SK-N-SH treated with all-trans-retinoic acid at 6 μM for 48 hours (cell line): ENCODE measurements around the gene JOSD2.

Source experiments
- ATAC-seq: fragments of 200-7000 bp; cut with Tn5 transposase; 3 replicates; pipeline ENCODE4 v1.9.1; 2020; ENCODE audit warnings: mild to moderate bottlenecking, moderate library complexity
- ARNTL ChIP-seq: fragments of 450-650 bp; formaldehyde crosslinking; IDR thresholded peaks from 2 replicates; pipeline ENCODE4 v1.5.0; 2020; ENCODE audit warnings: low read depth, mild to moderate bottlenecking, moderate library complexity, borderline replicate concordance
- CREB5 ChIP-seq: fragments of 250-450 bp; sonication (Bioruptor Pico); IDR thresholded peaks from 2 replicates; pipeline ENCODE4 v1.5.1; 2020; ENCODE audit warnings: low read depth, mild to moderate bottlenecking, moderate library complexity
- CSDC2 ChIP-seq: fragments of 250-450 bp; sonication (Bioruptor Pico); IDR thresholded peaks from 2 replicates; pipeline ENCODE4 v1.5.0; 2020; ENCODE audit warnings: mild to moderate bottlenecking, moderate library complexity
- CSRNP3 ChIP-seq: fragments of 250-450 bp; sonication (Bioruptor Pico); IDR thresholded peaks from 2 replicates; pipeline ENCODE4 v1.5.1; 2021; ENCODE audit warnings: mild to moderate bottlenecking, moderate library complexity
- ESRRG ChIP-seq: fragments of 250-450 bp; sonication (Bioruptor Pico); IDR thresholded peaks from 2 replicates; pipeline ENCODE4 v1.6.1; 2021; ENCODE audit warnings: mild to moderate bottlenecking
- GLIS3 ChIP-seq: fragments of 250-450 bp; sonication (Bioruptor Pico); IDR thresholded peaks from 2 replicates; pipeline ENCODE4 v1.5.0; 2020; ENCODE audit warnings: mild to moderate bottlenecking, moderate library complexity
- ISL1 ChIP-seq: fragments of 250-450 bp; sonication (Bioruptor Pico); IDR thresholded peaks from 2 replicates; pipeline ENCODE4 v2.1.2; 2022; ENCODE audit warnings: mild to moderate bottlenecking, moderate library complexity
- OSR1 ChIP-seq: fragments of 250-450 bp; sonication (Bioruptor Pico); IDR thresholded peaks from 2 replicates; pipeline ENCODE4 v1.8.0; 2022; ENCODE audit warnings: moderate library complexity, mild to moderate bottlenecking, inconsistent platforms
- POU6F1 ChIP-seq: fragments of 250-450 bp; sonication (Bioruptor Pico); IDR thresholded peaks from 2 replicates; pipeline ENCODE4 v1.8.0; 2021; ENCODE audit warnings: low read depth, mild to moderate bottlenecking, moderate library complexity, borderline replicate concordance
- PPARA ChIP-seq: fragments of 250-450 bp; sonication (Bioruptor Pico); IDR thresholded peaks from 2 replicates; pipeline ENCODE4 v1.5.0; 2020; ENCODE audit warnings: mild to moderate bottlenecking, borderline replicate concordance
- RARB ChIP-seq: fragments of 250-450 bp; sonication (Bioruptor Pico); IDR thresholded peaks from 2 replicates; pipeline ENCODE4 v1.8.0; 2021; ENCODE audit warnings: mild to moderate bottlenecking, moderate library complexity
- SNAI2 ChIP-seq: fragments of 250-450 bp; sonication (Bioruptor Pico); IDR thresholded peaks from 2 replicates; pipeline ENCODE4 v1.5.0; 2020; ENCODE audit warnings: mild to moderate bottlenecking, moderate library complexity
- TCF4 ChIP-seq: fragments of 250-450 bp; sonication (Bioruptor Pico); IDR thresholded peaks from 2 replicates; pipeline ENCODE4 v1.8.0; 2021; ENCODE audit warnings: mild to moderate bottlenecking, moderate library complexity, borderline replicate concordance
- TOX ChIP-seq: fragments of 250-450 bp; sonication (Bioruptor Pico); IDR thresholded peaks from 2 replicates; pipeline ENCODE4 v1.8.0; 2021; ENCODE audit warnings: mild to moderate bottlenecking, moderate library complexity, borderline replicate concordance
- ZC3H10 ChIP-seq: fragments of 250-450 bp; sonication (Bioruptor Pico); IDR thresholded peaks from 2 replicates; pipeline ENCODE4 v1.5.1; 2021; ENCODE audit warnings: mild to moderate bottlenecking, moderate library complexity
- ZFP3 ChIP-seq: fragments of 250-450 bp; sonication (Bioruptor Pico); IDR thresholded peaks from 2 replicates; pipeline ENCODE4 v1.5.0; 2020; ENCODE audit warnings: mild to moderate bottlenecking, moderate library complexity
- ZNF565 ChIP-seq: fragments of 450-650 bp; formaldehyde crosslinking; conservative IDR thresholded peaks from 2 replicates; pipeline ENCODE4 v1.5.0; 2020; ENCODE audit warnings: low read depth, mild to moderate bottlenecking, moderate library complexity
- ZNF70 ChIP-seq: fragments of 450-650 bp; formaldehyde crosslinking; IDR thresholded peaks from 2 replicates; pipeline ENCODE4 v1.5.0; 2020; ENCODE audit warnings: mild to moderate bottlenecking, moderate library complexity
- ZNF8 ChIP-seq: fragments of 450-650 bp; formaldehyde crosslinking; IDR thresholded peaks from 2 replicates; pipeline ENCODE4 v1.5.0; 2020; ENCODE audit warnings: mild to moderate bottlenecking, moderate library complexity
- TF ChIP-seq, protein P1 (sequence below): fragments of 250-450 bp; sonication (Bioruptor Pico); IDR thresholded peaks from 2 replicates; pipeline ENCODE4 v1.5.0; 2020; ENCODE audit warnings: mild to moderate bottlenecking, moderate library complexity
- TF ChIP-seq, protein P2 (sequence below): fragments of 250-450 bp; sonication (Bioruptor Pico); IDR thresholded peaks from 2 replicates; pipeline ENCODE4 v1.8.0; 2020; ENCODE audit warnings: mild to moderate bottlenecking, moderate library complexity, borderline replicate concordance

Gene JOSD2

DNA sequence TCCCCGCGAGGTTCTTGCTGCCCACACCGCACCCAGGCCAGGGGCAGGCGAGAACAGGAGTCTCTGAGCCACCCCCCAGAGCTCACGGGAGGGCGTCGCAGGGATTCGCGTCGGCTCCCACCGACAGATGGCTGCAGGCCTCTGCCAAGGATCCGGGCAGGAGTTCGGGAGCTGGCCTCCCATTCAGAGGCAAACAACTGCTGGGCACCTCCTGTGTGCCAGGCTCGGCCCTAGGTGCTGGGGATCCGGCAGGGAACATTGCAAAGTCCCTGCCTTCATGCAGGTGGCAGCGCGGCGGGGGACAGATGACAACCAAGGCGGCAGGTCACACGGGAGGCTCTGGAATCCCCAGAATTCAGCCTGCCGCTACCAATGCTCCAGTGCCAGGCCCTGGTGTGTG lies 32.0 kb upstream of the JOSD2 start:
- ATAC-seq: no peak
- TF ChIP-seq, protein P1, sequence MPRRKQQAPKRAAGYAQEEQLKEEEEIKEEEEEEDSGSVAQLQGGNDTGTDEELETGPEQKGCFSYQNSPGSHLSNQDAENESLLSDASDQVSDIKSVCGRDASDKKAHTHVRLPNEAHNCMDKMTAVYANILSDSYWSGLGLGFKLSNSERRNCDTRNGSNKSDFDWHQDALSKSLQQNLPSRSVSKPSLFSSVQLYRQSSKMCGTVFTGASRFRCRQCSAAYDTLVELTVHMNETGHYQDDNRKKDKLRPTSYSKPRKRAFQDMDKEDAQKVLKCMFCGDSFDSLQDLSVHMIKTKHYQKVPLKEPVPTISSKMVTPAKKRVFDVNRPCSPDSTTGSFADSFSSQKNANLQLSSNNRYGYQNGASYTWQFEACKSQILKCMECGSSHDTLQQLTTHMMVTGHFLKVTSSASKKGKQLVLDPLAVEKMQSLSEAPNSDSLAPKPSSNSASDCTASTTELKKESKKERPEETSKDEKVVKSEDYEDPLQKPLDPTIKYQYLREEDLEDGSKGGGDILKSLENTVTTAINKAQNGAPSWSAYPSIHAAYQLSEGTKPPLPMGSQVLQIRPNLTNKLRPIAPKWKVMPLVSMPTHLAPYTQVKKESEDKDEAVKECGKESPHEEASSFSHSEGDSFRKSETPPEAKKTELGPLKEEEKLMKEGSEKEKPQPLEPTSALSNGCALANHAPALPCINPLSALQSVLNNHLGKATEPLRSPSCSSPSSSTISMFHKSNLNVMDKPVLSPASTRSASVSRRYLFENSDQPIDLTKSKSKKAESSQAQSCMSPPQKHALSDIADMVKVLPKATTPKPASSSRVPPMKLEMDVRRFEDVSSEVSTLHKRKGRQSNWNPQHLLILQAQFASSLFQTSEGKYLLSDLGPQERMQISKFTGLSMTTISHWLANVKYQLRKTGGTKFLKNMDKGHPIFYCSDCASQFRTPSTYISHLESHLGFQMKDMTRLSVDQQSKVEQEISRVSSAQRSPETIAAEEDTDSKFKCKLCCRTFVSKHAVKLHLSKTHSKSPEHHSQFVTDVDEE (CRISPR knock-in tag): no peak
- TF ChIP-seq RARB (CRISPR knock-in tag) (no peak), ARNTL (CRISPR knock-in tag) (no peak), ZNF565 (no peak), ISL1 (no peak), SNAI2 (CRISPR knock-in tag) (no peak), POU6F1 (CRISPR knock-in tag) (no peak), CREB5 (no peak), CSRNP3 (no peak), CSDC2 (no peak), OSR1 (CRISPR knock-in tag) (no peak), ZNF70 (no peak)
- TF ChIP-seq, all 23 proteins: peak for 0

GRCh38 chr19:50537769-50538230 lies 26.8 kb upstream of the JOSD2 start:
- TF ChIP-seq GLIS3 (no peak), TOX (CRISPR knock-in tag) (no peak), ZC3H10 (CRISPR knock-in tag) (no peak), CSRNP3 (no peak), ISL1 (no peak), ZNF70 (no peak), PPARA (no peak), RARB (CRISPR knock-in tag) (no peak)
- peak; percentile 99 for ATAC-seq

DNA sequence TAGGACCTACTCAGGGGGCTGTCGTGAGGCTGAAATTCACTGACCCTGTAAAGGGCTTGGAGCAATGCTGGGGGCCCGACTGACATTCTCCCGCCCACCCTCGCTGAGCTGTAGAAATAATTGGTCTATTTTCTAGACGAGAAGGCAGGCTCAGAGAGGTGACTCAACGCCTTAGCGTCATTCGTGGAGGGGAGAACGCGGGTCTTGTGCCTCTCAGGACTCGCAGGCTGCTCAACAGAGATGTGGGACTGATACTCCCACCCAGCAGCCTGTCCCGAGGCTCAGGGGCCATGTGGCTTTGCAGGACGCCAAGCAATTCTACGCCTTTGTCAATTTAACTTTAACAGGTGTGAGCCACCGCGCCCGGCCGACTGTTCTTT lies 26.3 kb upstream of the JOSD2 start:
- no peak for ATAC-seq
- TF ChIP-seq TOX (CRISPR knock-in tag) (no peak), ZNF8 (CRISPR knock-in tag) (no peak), POU6F1 (CRISPR knock-in tag) (no peak), ZC3H10 (CRISPR knock-in tag) (no peak), GLIS3 (no peak), CSDC2 (no peak), RARB (CRISPR knock-in tag) (no peak), ISL1 (no peak), ZFP3 (CRISPR knock-in tag) (no peak), OSR1 (CRISPR knock-in tag) (no peak), ZNF565 (no peak), ESRRG (CRISPR knock-in tag) (no peak), PPARA (no peak), CREB5 (no peak), TCF4 (CRISPR knock-in tag) (no peak), CSRNP3 (no peak)
- TF ChIP-seq, protein P2, sequence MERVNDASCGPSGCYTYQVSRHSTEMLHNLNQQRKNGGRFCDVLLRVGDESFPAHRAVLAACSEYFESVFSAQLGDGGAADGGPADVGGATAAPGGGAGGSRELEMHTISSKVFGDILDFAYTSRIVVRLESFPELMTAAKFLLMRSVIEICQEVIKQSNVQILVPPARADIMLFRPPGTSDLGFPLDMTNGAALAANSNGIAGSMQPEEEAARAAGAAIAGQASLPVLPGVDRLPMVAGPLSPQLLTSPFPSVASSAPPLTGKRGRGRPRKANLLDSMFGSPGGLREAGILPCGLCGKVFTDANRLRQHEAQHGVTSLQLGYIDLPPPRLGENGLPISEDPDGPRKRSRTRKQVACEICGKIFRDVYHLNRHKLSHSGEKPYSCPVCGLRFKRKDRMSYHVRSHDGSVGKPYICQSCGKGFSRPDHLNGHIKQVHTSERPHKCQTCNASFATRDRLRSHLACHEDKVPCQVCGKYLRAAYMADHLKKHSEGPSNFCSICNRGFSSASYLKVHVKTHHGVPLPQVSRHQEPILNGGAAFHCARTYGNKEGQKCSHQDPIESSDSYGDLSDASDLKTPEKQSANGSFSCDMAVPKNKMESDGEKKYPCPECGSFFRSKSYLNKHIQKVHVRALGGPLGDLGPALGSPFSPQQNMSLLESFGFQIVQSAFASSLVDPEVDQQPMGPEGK (CRISPR knock-in tag): no peak
- TF ChIP-seq, all 23 proteins: peak for 0
